CD4-positive, alpha-beta T cell treated with Interleukin-1 beta for 1 hour (primary cell): ENCODE results near the gene TAF6.
A peak's percentile ranks its signal among the peaks of the same experiment; 100 is the strongest.
"Not testable (repeated sequence)": the region's sequence is repeated elsewhere in the genome, so short reads cannot be mapped to it uniquely, and the experiment has no call there.

Experiments
- DNase-seq, 2 donors: peaks; one replicate each; pipeline ENCODE4 v3.0.0-alpha.2; 2020 to 2022

Gene TAF6

DNA sequence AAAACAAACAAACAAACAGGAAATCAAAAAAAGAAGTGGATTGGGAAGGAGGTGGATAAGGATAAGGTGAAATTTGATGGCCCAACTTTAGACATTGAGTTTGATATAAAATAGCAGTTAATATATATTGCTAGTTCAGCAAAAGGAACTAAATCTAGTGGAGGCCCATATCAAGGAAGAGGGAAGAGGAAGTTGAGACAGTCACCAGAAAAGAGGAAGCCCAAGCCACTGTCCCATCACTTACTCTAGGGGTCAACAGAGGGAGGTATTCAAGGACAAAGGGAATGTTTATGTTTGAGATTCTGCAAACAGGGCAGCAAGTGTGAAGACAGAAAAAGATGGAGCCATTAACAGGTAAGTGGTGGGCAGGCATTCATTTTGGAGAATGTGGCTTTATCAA lies 33.2 kb upstream of the TAF6 start:
- DNase-seq = no peak

DNA sequence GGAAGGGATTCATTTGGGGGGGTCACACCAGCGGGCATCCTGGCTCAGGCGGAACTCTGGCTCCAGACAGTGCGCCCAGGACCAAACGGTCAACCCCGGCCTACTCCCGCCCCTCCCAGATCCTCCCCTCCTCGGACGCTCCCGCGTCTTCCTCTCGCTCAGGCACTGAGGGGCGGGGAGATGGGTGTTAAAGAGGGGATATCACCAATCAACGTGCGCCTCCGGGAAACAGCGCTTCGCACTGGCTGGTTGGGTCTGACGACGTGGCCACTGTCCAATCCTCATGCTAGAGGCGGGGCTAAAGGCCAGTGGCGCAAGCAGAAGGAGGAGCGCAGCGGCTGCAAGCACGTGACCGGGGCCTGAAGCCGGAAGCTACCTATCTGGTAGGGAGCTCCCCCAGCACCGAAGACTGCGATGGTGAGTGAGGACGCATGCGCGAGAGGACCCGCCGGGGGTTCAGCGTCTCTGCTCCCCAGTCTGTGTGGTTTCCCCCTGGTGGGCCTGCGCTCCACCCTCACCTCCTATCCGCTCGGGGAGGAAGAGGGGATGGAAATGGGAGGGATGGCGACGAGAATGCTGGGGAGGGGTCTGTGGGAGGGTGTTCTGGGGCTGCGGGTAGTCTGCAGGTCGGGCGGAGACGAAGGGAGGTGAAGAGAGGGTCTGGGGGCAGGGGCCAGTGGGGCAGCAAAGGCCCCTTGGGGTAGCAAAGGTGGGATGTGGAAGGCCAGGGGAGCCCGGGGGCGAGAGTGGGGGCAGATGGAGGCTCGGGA lies 29.6 kb upstream of the TAF6 start, which contains the start of gene LAMTOR4:
Gene LAMTOR4, plus strand, starts transcription at position 360 of the 770 bp plus-strand sequence. Its CDS starts 55 bp downstream, at position 415.
- DNase-seq = peak; percentile 99 to 100

DNA sequence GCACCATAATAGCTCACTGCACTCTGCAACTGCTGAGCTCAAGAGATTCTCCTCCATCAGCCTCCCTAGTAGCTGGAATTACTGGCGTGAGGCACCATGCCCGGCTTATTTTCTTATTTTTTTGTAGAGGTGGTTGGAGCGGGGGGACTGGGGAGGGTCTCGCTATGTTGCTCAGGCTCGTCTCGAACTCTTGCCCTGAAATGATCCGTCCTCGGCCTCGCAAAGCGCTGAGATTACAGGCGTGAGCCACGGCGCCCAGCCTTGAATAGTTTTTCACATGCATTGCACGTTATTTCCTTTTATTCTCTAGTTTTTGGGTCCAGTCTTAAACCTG lies 29.0 kb upstream of the TAF6 start:
- DNase-seq = no peak

DNA sequence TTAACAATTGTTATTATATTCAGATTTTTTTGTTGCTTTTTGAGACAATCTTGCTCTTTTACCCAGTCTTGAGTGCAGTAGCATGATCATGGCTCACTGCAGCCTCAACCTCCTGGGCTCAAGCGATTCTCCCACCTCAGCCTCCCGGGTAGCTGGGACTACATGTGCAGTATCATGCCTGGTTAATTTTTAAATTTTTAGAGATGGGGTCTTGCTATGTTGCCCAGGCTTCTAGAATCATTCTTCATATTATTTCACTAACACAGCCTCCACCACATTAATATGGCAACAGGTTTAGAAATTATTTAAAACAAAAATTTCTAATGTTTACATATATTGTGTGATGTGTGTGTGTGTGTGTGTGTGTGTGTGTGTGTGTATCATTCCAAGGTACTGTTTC lies 28.1 kb upstream of the TAF6 start:
- no peak for DNase-seq

DNA sequence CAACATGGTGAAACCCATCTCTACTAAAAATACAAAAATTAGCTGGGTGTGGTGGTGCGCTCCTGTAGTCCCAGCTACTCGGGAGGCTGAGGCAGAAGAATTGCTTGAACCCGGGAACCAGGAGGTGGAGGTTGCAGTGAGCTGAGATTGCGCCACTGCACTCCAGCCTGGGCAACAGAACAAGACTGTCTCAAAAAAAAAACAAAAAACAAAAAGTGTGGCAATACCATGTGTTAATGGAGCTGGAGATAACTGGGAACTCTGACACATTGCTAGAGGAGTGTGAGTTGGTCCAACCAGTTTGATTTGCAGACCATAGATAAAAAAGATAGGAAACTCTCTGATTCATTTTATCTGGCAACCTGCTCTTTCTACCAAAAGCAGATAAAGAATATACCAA lies 27.2 kb upstream of the TAF6 start:
- not testable (repeated sequence) for DNase-seq

DNA sequence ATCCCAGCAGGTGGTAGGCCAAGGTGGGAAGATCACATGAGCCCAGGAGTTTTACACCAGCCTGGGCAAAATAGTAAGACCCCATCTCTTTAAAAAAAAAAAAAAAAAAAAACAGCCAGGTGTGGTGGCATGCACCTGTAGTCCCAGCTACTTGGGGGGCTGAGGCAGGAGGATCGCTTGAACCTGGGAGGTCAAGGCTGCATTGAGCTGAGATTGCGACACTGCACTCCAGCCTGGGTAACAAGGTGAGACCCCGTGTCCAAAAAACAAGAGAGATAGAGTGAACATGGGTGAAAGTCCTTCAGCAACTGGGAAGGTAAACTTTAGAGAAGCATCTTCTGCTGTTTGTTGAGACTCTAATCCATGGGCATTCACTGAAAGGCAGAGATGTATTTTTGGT lies 23.3 kb upstream of the TAF6 start:
- DNase-seq = no peak

DNA sequence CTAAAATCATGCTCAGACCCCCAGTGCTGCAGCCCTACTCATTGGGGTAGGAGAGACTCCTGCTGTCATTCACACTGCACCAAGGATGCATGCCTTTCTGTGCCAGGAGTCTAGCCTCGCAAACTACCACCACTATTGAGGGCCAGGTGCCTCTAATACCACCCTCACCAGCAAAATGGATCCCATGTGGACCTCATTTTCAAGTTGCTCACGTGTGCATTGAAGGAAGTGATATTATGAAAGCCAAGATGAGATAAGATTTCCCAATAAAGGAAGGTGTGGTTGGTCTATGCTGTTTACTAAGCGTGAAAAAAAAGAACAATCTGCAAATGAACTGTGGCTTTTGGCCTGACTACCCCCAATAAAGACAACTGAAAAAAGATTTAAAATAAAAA lies 22.4 kb upstream of the TAF6 start:
- DNase-seq = no peak

DNA sequence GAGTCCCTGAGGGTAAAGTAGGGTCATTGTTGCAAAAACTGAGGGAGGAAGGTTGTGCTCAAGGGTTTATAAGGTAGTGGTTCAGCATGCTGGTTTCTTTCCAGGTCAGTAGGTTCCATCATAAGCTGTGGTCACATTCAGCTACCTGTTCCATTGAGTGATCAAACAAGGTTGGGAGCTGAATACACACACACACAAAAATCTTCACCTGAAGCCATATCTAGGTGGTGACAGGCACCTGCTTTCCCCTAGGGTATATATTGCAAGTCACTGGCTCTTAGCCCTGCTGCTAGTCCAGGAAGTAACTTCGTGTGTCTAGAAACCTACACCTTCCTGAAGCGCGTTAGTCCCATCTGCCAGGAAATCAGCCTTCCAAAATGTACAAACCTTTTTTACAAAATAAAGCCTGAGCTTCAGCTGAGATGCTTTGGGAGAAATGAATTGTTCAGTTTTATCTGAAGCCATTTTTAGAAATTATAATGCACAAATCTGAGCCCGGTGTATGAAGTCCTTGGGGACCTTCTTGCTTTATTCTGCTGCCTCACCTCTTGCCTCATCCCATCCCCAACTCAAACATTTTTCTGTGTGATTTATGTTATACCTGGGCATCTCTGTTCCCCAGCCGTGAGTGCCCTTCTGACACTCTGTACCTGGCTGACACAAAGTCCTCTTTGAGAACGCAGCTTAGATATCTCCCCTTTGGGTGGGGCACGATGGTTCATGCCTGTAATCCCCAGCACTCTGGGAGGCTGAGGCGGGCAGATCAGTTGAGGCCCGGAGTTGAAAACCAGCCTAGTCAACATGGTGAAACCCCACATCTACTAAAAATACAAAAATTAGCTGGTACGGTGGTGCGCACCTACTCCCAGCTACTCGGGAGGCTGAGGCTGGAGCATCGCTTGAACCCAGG lies 18.9 kb upstream of the TAF6 start:
- DNase-seq = no peak

DNA sequence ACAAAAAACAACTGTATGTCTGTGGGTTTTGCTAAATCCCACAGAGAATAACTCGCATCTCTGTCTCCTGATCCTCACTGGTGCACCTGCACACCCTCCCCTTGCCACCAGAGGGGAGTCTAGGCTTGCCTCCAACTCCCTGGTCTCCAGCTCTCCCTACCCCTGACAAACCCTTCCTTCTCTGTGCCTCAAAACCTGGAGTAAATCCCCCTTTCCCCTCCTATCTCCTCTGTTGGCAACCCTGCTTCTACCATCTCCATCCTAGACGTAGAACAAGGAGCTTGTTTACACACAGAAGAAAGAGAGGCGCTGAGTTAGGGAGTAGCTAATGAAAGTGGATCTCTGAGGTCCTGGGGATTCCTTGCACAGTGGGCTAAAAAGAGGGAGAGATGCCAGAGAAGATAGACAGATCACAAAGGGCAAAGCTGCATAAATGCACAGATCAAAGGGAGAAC lies 13.6 kb upstream of the TAF6 start:
- DNase-seq = peak; percentile 75 to 76

DNA sequence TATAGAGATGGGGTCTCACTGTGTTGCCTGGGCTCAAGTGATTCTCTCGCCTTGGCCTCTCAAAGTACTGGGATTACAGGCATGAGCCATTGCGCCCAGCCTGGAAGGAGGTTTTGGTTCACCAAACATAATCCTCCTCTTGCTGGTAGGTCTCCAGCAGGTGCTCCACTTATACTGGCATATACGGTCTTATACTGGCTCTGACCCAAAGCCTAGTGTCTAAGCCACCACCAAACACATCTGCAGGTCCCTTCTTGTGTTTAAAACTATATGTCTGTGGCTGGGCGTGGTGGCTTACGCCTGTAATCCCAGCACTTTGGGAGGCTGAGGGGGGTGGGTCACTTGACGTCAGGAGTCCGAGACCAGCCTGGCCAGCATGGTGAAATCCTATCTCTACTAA lies 13.0 kb upstream of the TAF6 start:
- DNase-seq = no peak

DNA sequence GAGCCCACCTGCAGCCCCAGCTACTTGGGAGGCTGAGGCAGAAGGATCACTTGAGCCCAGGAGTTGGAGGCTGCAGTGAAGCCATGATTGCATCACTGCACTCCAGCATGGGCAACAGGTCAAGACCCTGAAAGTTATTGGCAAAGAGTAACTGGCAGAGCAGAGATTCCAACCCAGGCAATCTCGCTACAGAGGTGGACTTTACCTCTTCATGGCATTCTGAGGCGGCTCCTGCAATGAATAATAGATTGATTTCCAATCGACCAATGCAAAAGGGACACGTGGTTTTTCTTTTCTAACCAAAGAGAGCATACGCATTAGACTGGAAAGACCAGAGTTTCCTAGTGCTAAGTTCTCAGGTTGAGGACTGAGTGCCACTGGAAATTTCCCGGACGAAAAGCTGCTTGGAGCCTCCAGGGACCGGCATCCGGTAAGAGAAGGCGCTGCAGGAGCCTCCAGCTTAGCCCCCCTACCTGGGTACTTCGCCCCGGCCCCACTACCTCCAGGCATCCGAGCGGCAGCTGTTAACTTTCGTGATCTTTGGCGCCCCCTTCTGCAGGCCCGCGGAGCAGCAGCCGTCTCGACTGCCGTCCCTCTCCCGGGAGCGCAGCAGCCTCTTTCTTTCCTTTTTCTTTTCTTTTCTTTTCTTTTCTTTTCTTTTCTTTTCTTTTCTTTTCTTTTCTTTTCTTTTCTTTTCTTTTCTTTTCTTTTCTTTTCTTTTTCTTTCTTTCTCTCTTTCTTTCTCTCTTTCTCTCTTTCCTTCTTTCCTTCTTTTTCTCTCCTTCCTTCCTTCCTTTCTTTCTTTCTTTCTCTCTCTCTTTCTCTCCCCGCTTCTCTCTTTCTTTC lies 11.7 kb upstream of the TAF6 start:
- DNase-seq = peak; percentile 83

DNA sequence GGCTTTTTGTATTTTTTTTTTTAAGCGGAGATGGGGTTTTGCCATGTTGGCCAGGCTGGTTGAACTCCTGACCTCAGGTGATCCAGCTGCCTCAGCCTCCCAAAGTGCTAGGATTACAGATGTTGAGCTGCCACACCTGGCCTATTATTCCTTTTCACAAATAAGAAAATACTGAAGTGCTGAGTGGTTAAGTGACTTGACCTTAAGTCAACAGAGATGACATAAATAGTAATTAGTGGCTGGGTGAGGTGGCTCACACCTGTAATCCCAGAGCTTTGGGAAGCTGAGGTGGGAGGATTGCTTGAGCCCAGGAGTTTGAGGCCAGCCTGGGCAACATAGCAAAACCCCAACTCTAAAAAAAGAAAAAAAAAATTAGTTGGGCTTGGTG lies 11.1 kb upstream of the TAF6 start:
- DNase-seq = not testable (repeated sequence)

DNA sequence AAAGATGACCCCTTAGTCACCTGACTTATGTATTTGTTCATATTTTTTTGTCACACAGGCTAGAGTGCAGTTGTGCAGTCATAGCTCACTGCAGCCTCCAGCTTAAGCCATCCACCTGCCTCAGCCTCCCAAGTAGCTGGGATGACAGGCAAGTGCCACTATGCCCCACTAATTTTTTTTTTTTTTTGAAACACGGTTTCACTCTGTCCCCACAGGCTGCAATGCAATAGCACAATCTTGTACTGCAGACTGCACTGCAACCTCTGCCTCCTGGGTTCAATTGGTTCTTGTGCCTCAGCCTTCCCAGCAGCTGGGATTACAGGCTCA lies 9.4 kb upstream of the TAF6 start:
- DNase-seq = no peak

DNA sequence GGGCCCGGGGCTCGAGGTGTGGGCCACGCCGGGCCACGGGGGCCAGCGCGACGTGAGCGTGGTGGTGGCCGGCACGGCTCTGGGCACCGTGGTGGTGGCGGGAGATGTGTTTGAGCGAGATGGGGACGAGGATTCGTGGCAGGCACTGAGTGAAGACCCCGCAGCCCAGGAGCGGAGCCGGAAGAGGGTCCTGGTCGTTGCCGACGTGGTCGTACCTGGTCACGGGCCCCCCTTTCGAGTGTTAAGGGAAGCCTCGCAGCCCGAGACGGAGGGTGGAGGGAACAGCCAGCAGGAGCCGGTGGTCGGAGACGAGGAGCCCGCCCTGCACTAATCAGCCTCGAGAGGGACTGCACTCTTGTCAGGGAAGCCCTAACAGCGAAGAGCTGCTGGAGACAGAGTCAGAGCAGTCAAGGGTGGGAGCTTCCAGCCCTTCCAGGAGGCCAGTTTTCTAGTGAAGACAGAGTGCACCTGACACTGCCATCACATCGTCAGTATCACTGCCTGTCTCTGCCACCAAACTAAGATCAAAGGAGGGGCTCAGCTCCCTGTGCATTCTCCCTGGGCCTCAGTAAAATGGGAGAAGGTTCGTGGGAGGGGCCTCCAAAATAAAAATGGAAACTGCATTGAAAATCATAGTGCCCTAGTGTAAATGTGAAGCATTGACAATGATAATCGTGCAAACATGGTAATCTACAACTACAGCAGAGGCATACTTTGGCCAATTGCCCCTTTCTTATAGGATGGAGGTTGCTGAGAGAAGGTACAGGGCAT lies 8.9 kb upstream of the TAF6 start:
- DNase-seq = no peak

DNA sequence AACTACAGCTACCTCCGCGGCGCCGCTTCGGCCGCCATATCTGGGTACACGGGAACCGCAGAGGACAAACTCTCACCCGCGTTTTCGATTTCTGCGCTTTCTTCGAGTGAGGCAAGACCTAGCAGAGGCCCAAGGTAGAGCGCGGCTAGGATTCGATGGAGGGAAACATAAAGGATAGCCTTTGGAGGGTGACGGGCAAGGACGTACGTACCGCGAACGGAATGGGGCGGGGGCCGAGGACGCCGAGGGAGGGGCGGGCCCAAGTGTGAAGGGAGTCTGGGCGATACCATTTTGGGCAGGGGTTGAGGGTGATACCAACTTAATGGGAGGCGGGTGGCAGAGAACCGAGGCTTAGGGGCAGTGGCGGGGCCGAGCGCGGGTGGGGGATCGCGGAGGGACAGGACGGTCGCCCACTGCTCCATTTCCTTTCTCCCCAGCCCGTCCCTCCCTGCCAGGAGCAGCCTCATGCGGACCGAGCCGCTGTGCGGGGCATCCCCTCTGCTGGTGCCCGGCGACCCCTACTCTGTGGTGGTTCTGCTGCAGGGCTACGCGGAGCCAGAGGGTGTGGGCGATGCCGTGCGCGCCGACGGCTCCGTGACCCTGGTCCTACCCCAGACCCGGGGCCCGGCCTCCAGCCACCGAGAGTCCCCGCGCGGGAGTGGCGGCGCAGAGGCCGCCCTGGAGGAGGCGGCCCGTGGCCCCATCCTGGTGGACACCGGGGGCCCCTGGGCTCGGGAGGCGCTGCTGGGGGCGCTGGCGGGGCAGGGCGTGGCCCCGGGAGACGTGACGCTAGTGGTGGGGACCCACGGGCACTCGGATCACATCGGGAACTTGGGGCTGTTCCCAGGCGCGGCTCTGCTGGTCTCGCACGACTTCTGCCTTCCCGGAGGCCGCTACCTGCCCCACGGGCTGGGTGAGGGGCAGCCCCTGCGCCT lies 8.0 kb upstream of the TAF6 start, which contains the start of gene MBLAC1:
Gene MBLAC1, plus strand, starts transcription at position 37 of the 935 bp plus-strand sequence. Its CDS starts 429 bp downstream, at position 466.
- peak; percentile 87 to 94 for DNase-seq

DNA sequence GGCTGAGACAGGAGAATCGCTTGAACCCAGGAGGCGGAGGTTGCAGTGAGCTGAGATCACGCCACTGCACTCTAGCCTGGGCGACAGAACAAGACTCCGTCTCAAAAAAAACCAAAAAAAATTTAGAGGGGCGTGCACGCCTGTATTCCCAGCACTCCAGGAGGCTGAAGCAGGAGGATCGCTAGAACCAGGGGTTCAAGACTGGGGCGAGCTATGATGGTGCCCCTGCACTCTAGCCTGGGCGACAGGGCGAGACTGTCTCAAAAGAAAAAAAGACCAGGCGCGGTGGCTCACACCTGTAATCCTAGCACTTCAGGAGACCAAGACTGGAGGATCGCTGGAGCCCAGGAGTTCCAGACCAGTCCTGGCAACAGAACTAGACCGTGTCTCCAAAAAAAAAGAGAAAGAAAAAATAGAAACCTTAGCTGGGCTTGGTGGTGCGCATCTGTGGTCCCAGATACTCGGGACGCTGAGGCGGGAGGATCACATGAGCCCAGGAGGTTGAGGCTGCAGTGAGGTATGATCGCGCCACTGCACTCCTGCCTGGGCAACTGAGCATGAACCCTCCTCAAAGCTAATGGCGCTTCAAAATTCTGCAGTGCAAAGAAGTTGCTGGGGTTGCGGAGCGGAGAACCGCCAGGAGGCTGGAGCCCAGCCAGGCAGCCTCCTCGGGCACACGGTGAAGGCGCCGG lies 7.2 kb upstream of the TAF6 start:
- DNase-seq = no peak

DNA sequence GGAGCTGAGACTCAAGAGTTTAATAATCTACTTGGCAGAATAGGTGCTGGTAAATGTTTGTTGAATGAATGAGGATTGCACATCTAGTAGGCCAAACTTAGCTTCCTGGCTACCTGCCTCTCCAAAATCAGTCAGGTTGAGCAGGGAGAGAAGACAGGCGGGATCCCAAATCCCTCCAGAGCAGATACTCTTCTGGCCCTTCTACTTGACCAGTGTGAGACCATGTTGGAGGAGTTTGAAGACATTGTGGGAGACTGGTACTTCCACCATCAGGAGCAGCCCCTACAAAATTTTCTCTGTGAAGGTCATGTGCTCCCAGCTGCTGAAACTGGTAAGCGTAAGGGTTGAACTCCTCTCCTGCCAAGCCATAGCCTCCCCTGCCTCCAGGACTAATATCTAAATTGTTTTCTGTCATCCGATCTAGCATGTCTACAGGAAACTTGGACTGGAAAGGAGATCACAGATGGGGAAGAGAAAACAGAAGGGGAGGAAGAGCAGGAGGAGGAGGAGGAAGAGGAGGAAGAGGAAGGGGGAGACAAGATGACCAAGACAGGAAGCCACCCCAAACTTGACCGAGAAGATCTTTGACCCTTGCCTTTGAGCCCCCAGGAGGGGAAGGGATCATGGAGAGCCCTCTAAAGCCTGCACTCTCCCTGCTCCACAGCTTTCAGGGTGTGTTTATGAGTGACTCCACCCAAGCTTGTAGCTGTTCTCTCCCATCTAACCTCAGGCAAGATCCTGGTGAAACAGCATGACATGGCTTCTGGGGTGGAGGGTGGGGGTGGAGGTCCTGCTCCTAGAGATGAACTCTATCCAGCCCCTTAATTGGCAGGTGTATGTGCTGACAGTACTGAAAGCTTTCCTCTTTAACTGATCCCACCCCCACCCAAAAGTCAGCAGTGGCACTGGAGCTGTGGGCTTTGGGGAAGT lies 5.4 kb upstream of the TAF6 start:
- DNase-seq = no peak

DNA sequence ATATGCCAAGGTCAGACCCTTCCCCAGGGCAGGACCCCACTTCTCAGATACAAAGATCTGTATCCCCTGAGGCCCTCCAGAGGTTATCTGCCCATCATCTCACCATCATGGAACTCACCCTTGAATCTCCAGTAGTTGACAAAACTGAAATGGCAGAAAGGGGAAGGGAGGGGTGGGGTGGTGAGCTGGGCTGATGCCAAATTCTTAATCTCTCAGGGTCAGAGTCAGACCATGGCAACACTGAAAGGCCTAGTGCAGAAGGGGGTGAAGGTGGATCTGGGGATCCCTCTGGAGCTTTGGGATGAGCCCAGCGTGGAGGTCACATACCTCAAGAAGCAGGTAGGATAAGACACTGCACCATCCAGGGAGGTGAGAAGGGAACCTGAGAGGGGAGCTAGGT lies 3.4 kb upstream of the TAF6 start:
- no peak for DNase-seq

DNA sequence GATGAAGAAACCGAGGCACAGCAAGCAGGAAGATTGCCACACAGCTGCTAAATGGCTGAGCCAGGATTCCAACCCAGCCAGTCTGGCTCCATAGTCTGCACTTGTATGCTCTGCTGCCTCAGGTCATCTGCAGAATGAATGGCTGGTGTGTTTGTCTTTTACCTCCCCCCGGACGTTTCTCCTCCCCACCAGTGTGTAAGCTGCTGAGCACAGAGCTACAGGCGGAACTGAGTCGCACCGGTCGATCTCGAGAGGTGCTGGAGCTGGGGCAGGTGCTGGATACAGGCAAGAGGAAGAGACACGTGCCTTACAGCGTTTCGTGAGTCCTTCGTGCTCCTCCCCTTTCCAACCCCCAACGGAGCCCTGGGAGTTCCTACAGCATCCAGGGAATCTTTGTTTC lies 2.9 kb upstream of the TAF6 start:
- DNase-seq = no peak

DNA sequence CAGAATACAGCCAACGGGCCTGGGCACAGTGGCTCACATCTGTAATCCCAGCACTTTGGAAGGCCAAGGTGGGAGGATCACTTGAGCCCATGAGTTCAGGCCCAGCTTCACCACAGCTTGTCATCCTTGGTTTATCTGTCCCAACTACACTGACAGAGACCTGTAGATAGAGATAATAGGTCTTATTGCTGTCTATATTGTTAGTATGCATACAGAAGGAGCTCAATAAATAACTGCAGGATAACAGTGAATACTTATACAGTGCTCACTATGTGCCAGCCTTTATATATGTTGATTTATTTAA lies 1.5 kb upstream of the TAF6 start:
- peak in 1 of 2 donors; percentile 13 for DNase-seq
